Karpas-422 (cell line): ENCODE data around the gene AGMO. TPM values are rescaled to one million over a fixed set of nuclear protein-coding genes. Genes with fewer than 3 reads are reported as not detected.
"Not testable (repeated sequence)": the region's sequence is repeated elsewhere in the genome, so short reads cannot be mapped to it uniquely, and the experiment has no call there.

ENCODE experiments used
- DNase-seq: peaks from one replicate; pipeline ENCODE4 v3.0.0-alpha.2; 2015
- H2AFZ ChIP-seq: fragments of 200-600 bp; sonication (generic); 2 replicates; pipeline ENCODE4 v1.6.1; 2014; ENCODE audit warnings: antibody characterized with exemption, low read length, mixed read lengths
- H3K27ac ChIP-seq: fragments of 200-600 bp; sonication (generic); 2 replicates; pipeline ENCODE4 v1.5.1; 2014; ENCODE audit warnings: mild to moderate bottlenecking, low read length, moderate library complexity
- H3K27me3 ChIP-seq: fragments of 200-600 bp; sonication (generic); 2 replicates; pipeline ENCODE4 v1.6.1; 2014; ENCODE audit warnings: low read length, mixed read lengths
- H3K36me3 ChIP-seq: fragments of 200-600 bp; sonication (generic); 2 replicates; pipeline ENCODE4 v1.6.1; 2014; ENCODE audit warnings: low read length, mixed read lengths; ENCODE audit not compliant: insufficient read depth
- H3K4me1 ChIP-seq: fragments of 200-600 bp; sonication (generic); 2 replicates; pipeline ENCODE4 v1.6.1; 2014; ENCODE audit warnings: mild to moderate bottlenecking, low read length, mixed read lengths
- H3K4me2 ChIP-seq: fragments of 200-600 bp; sonication (generic); 2 replicates; pipeline ENCODE4 v1.6.1; 2014; ENCODE audit warnings: low read length, low read depth, mild to moderate bottlenecking; ENCODE audit not compliant: poor library complexity, severe bottlenecking
- H3K4me3 ChIP-seq: fragments of 200-600 bp; sonication (generic); 2 replicates; pipeline ENCODE4 v1.5.1; 2014; ENCODE audit warnings: mild to moderate bottlenecking, antibody characterized with exemption, low read length, mixed read lengths
- H3K79me2 ChIP-seq: fragments of 200-600 bp; sonication (generic); 2 replicates; pipeline ENCODE4 v1.6.1; 2014; ENCODE audit warnings: mild to moderate bottlenecking, low read length, mixed read lengths
- H3K9ac ChIP-seq: fragments of 200-600 bp; sonication (generic); 2 replicates; pipeline ENCODE4 v1.6.0; 2014; ENCODE audit warnings: low read length
- H3K9me2 ChIP-seq: fragments of 200-600 bp; sonication (generic), shearing (Covaris generic); replicated peaks from 2 replicates; pipeline ENCODE4 v1.6.0; 2014; ENCODE audit warnings: mild to moderate bottlenecking, low read length, moderate library complexity; ENCODE audit not compliant: insufficient read depth
- H3K9me3 ChIP-seq: fragments of 300-700, 200-600 bp; sonication (generic); 2 replicates; pipeline ENCODE4 v1.6.1; 2014; ENCODE audit warnings: low read length, mixed read lengths
- H4K20me1 ChIP-seq: fragments of 200-600 bp; sonication (generic); 2 replicates; pipeline ENCODE4 v1.6.1; 2014; ENCODE audit warnings: mild to moderate bottlenecking, antibody characterized with exemption, low read length, low read depth; ENCODE audit not compliant: insufficient read depth
- total RNA-seq: library from RNA; depleted of rRNA; stranded (reverse); fragments of >200 nt; shearing (Covaris generic); gene quantifications from 2 replicates; pipeline ENCODE4 v1.2.3, GENCODE V29; 2014; ENCODE audit warnings: low replicate concordance

AGMO gene
- total RNA-seq, 1 experiment from 2014 or later: not detected

DNA sequence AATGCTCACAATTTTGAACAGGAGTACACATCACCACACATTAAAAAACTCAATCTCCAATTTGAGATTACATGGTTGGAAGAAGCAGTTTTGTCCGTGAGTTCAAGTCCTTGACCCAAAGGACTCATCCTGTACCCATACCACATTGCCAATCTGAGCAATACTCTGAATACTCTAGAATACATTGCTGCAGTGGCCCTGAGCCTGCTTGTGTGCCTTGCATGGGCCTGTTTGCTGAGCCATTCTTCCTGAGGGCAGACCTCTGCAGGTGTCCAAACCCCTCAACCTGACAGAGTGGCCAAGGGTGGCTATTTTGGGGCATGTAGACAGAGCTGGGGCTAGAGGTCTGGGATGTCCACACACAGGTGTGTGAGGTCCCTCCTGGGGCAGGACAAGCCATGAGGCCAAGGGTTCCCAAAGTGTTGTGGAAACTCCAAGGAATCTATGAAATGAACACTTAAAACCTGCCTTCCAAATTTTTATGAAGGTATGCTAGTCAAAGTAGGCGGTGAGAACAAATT lies 15.5 kb downstream of the AGMO start:
- Histone ChIP-seq H3K4me1 (no peaks in the 10 kb centered on the region), H3K9me2 (no peaks in the 10 kb centered on the region), H2AFZ (no peak overlapping the region), H3K9ac (no peak overlapping the region), H3K9me3 (peaks cover 11% of the 10 kb centered on the region; the same call in 1 of the 2 replicates), H4K20me1 (no peaks in the 10 kb centered on the region), H3K4me2 (no peak overlapping the region), H3K27me3 (no peaks in the 10 kb centered on the region), H3K79me2 (no peaks in the 10 kb centered on the region), H3K27ac (no peak overlapping the region), H3K36me3 (no peaks in the 10 kb centered on the region), H3K4me3 (no peak overlapping the region)
- DNase-seq: no peak

DNA sequence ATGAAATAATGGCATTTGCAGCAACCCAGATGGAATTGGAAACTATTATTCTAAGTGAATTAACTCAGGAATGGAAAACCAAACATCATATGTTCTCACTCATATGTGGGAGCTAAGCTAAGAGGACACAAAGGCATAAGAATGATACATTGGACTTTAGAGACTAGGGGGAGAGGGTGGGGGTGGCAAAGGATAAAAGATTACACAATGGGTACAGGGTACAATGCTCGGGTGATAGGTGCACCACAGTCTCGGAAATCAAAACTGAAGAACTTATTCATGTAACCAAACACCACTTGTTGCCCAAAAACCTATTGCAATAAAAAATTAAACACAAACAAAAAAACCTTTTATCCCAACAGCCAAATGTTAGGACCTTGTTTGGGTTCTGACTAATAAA lies 17.8 kb downstream of the AGMO start:
- H3K36me3 ChIP-seq: no peaks in the 10 kb centered on the region
- no peak overlapping the region for H2AFZ ChIP-seq
- H3K9me2 ChIP-seq: no peaks in the 10 kb centered on the region
- no peak overlapping the region for H3K4me2 ChIP-seq
- no peak overlapping the region for H3K9ac ChIP-seq
- H3K27ac ChIP-seq: no peak overlapping the region
- no peaks in the 10 kb centered on the region for H4K20me1 ChIP-seq
- no peaks in the 10 kb centered on the region for H3K27me3 ChIP-seq
- no peaks in the 10 kb centered on the region for H3K79me2 ChIP-seq
- H3K9me3 ChIP-seq: peaks cover 23% of the 10 kb centered on the region; the same call in 1 of the 2 replicates
- H3K4me3 ChIP-seq: no peak overlapping the region
- H3K4me1 ChIP-seq: no peaks in the 10 kb centered on the region
- no peak for DNase-seq

DNA sequence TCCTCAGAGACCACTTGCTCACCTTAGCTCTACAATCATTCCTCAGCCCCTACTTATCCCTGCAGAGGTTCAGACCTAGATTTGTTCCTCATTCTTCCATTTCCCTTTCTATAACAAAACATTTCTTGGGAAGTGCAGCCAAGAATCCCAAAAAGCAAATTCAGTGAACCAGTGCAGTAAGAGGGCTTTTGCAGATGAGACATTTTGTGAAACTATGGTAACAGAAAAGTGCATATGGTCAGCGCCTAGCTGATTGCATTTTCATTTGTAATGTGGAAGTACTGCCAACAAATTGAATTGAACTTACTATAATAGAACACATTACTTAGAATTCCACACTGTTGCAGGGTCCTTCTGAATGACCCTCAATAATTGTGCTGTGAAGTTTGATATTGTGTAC lies 18.6 kb downstream of the AGMO start:
- Histone ChIP-seq H3K9me3 (peaks cover 23% of the 10 kb centered on the region; the same call in 1 of the 2 replicates), H3K4me3 (no peak overlapping the region), H3K27me3 (no peaks in the 10 kb centered on the region), H3K36me3 (no peaks in the 10 kb centered on the region), H3K79me2 (no peaks in the 10 kb centered on the region), H3K9me2 (no peaks in the 10 kb centered on the region), H4K20me1 (no peaks in the 10 kb centered on the region), H3K4me2 (no peak overlapping the region), H3K27ac (no peak overlapping the region), H3K9ac (no peak overlapping the region), H3K4me1 (no peaks in the 10 kb centered on the region), H2AFZ (no peak overlapping the region)
- no peak for DNase-seq

DNA sequence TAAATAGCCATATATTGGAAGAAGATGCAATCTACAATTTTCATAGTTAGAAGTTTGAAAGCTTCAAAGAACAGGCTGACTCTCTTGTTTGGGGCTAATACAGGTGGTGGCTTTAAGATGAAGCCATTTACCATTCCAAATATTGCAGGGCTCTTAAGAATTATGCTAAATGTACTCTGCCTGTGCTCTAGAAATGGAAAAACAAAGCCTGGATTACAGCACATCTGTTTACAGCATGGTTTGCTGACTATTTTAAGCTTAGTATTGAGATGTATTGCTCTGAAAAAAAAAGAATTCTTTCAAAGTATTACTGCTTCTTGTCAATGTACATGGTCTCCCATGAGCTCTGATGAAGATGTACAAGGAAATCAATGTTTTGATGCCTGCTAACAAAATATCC lies 34.2 kb downstream of the AGMO start:
- H3K4me2 ChIP-seq: no peak overlapping the region
- no peaks in the 10 kb centered on the region for H3K79me2 ChIP-seq
- no peaks in the 10 kb centered on the region for H4K20me1 ChIP-seq
- peaks cover 5% of the 10 kb centered on the region for H3K9me3 ChIP-seq
- no peak overlapping the region for H2AFZ ChIP-seq
- H3K4me3 ChIP-seq: no peak overlapping the region
- H3K27me3 ChIP-seq: no peaks in the 10 kb centered on the region
- no peak for DNase-seq
- no peaks in the 10 kb centered on the region for H3K9me2 ChIP-seq
- no peaks in the 10 kb centered on the region for H3K4me1 ChIP-seq
- no peak overlapping the region for H3K27ac ChIP-seq
- H3K9ac ChIP-seq: no peak overlapping the region
- H3K36me3 ChIP-seq: no peaks in the 10 kb centered on the region

DNA sequence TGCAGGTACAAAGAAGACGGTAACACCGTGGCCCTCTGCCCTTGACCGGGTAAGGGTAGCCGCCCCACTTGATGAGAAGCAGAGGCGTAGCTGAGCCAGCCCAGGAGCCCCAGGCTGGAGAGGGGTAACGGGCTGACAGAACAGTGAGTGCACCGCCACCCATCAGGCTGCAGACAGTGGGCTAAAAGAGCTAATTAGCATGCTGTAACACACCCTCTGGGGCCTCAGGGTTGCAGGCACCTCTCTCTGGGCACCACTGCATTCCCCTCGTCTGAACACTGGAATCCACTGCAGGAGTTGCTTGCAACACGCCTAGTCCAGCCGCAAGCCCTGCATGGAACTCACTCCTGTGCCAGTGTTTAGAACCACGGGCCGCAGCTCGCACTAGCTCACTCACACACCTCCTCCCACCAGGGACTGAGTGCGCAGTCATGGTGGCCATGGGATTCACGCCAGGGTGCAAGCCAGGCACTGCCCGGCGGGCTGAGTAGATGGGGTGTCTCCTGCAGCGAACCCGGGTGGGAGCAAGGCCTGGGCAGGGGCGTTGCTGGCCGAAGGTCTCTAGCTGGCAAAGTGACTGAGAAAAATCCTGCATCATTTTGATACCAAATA lies 36.1 kb downstream of the AGMO start:
- H4K20me1 ChIP-seq: no peaks in the 10 kb centered on the region
- H3K4me1 ChIP-seq: no peaks in the 10 kb centered on the region

DNA sequence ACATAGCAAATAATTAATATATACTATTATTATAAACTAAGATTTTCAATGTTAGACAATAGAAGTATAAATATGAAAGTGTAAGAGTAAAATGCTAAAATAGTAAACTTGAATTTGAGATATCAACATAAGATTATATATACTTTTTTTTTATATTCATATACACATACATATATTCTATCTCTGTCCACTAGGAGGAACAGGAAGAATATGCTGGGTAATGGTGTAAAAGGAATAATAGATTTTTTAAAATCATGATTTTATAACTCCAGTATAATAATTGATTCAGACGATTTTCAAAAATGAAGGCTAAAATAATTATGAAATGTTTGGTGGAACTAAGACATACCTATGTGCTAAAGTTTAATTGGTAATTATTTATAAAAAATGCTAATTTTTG lies 37.7 kb downstream of the AGMO start:
- Histone ChIP-seq H3K79me2 (no peaks in the 10 kb centered on the region), H3K4me2 (no peak overlapping the region), H3K9ac (no peak overlapping the region), H2AFZ (no peak overlapping the region), H3K27me3 (no peaks in the 10 kb centered on the region), H3K9me2 (no peaks in the 10 kb centered on the region), H3K4me1 (no peaks in the 10 kb centered on the region), H3K36me3 (no peaks in the 10 kb centered on the region), H4K20me1 (no peaks in the 10 kb centered on the region), H3K4me3 (no peak overlapping the region), H3K9me3 (no peaks in the 10 kb centered on the region; the same call in 1 of the 2 replicates), H3K27ac (no peak overlapping the region)
- DNase-seq: no peak

More for the DNA sequence above, 36.1 kb downstream of the AGMO start:
- Histone ChIP-seq H3K4me2 (no peak overlapping the region), H3K79me2 (no peaks in the 10 kb centered on the region), H3K9me3 (no peaks in the 10 kb centered on the region; the same call in 1 of the 2 replicates), H3K27me3 (no peaks in the 10 kb centered on the region), H3K36me3 (no peaks in the 10 kb centered on the region), H3K4me3 (no peak overlapping the region), H3K9me2 (no peaks in the 10 kb centered on the region), H3K27ac (no peak overlapping the region), H3K9ac (no peak overlapping the region), H2AFZ (no peak overlapping the region)
- DNase-seq: no peak

DNA sequence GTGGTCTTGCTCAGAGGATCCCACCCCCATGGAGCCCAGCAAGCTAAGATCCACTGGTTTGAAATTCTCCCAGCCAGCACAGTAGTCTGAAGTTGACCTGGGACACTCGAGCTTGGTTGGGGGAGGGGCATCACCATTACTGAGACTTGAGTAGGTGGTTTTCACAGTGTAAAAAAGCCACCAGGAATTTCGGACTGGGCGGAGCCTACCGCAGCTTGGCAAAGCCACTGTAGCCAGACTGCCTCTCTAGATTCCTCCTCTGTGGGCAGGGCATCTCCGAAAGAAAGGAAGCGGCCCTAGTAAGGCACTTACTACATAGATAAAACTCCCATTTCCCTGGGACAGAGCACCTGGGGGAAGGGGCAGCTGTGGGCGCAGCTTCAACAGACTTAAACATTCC lies 44.0 kb downstream of the AGMO start:
- H3K27me3 ChIP-seq, H3K9me3 ChIP-seq, H2AFZ ChIP-seq, H3K9ac ChIP-seq, H3K27ac ChIP-seq, DNase-seq, H3K9me2 ChIP-seq, H3K79me2 ChIP-seq, H4K20me1 ChIP-seq, H3K4me3 ChIP-seq, H3K36me3 ChIP-seq, H3K4me1 ChIP-seq, H3K4me2 ChIP-seq: not testable (repeated sequence)

DNA sequence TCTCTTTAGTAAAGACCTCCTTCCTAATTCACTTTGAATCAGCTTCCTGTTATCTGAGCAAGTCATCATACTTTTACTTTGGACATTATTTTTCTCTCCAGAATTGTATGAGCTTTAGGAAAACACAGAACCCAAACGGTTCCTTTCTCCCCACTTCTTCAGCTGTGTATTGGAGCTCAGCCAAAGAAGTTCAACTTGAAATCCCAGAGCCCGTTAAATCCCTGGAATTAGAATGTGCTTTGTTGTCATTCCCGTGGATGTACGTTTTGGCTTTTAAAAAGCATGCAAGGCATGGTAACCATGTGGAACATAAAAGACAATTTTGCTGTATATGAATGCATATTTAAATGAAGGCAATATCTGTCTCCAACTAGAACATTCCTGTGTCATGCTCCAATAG lies 46.6 kb downstream of the AGMO start:
- H3K4me3 ChIP-seq: no peak overlapping the region
- no peak overlapping the region for H3K27ac ChIP-seq
- no peaks in the 10 kb centered on the region for H3K9me3 ChIP-seq
- H3K9me2 ChIP-seq: no peaks in the 10 kb centered on the region
- H2AFZ ChIP-seq: no peak overlapping the region
- no peaks in the 10 kb centered on the region for H3K79me2 ChIP-seq
- no peak overlapping the region for H3K4me2 ChIP-seq
- H3K4me1 ChIP-seq: no peaks in the 10 kb centered on the region
- no peaks in the 10 kb centered on the region for H3K36me3 ChIP-seq
- H3K27me3 ChIP-seq: no peaks in the 10 kb centered on the region
- H4K20me1 ChIP-seq: no peaks in the 10 kb centered on the region
- DNase-seq: no peak
- no peak overlapping the region for H3K9ac ChIP-seq
